Natural killer cell (primary cell): Measurements from ENCODE around the gene TLCD1. TPM values are rescaled to one million over a fixed set of nuclear protein-coding genes. Genes with fewer than 3 reads are reported as not detected.

Experiments used
- ATAC-seq, 3 donors: fragments of 150-1000 bp in 2 of 3; fragments of 200-7000 bp in 1 of 3; cut with Tn5 transposase; 1 replicate in 1 of 3; 2 replicates in 2 of 3; pipeline ENCODE4 v1.10.0; 2021; ENCODE audit warnings: mild to moderate bottlenecking in 2 of 3, moderate library complexity in 2 of 3
- DNase-seq, 2 donors: peaks; one replicate each; pipeline versions ENCODE4 v3.0.0 to v3.0.0-alpha.2; 2013 to 2021; ENCODE audit warnings: mixed read lengths in 1 of 2
- H3K27ac ChIP-seq: one replicate; pipeline ENCODE4 v1.5.1; 2013; ENCODE audit warnings: mild to moderate bottlenecking, low read length
- H3K27me3 ChIP-seq: one replicate; pipeline ENCODE4 v1.6.1; 2013; ENCODE audit warnings: low read length; ENCODE audit not compliant: control insufficient read depth, insufficient read depth
- H3K36me3 ChIP-seq: one replicate; pipeline ENCODE4 v1.6.1; 2013; ENCODE audit warnings: low read length; ENCODE audit not compliant: control insufficient read depth, insufficient read depth
- H3K4me1 ChIP-seq: one replicate; pipeline ENCODE4 v1.6.1; 2013; ENCODE audit warnings: low read length; ENCODE audit not compliant: control insufficient read depth, insufficient read depth
- H3K4me3 ChIP-seq: one replicate; pipeline ENCODE4 v1.5.1; 2013; ENCODE audit warnings: low read length
- H3K9me3 ChIP-seq: one replicate; pipeline ENCODE4 v1.6.1; 2013; ENCODE audit warnings: low read length; ENCODE audit not compliant: control insufficient read depth, insufficient read depth
- H3K27ac Mint-ChIP-seq, 2 donors: one replicate each; pipeline ENCODE4 v1.8.0; 2022; ENCODE audit warnings: mild to moderate bottlenecking in 2 of 2, mixed read lengths in 2 of 2, moderate library complexity in 1 of 2
- H3K27me3 Mint-ChIP-seq, 2 donors: one replicate each; pipeline ENCODE4 v1.8.0; 2022; ENCODE audit warnings: low read depth in 2 of 2, mixed read lengths in 2 of 2
- H3K36me3 Mint-ChIP-seq: one replicate; pipeline ENCODE4 v1.8.0; 2022; ENCODE audit warnings: mixed read lengths
- H3K4me1 Mint-ChIP-seq, 2 donors: one replicate each; pipeline ENCODE4 v1.8.0; 2022; ENCODE audit warnings: mixed read lengths in 2 of 2
- H3K4me3 Mint-ChIP-seq: one replicate; pipeline ENCODE4 v1.8.0; 2022; ENCODE audit warnings: mild to moderate bottlenecking, moderate library complexity, mixed read lengths
- H3K9me3 Mint-ChIP-seq, 2 donors: one replicate each; pipeline ENCODE4 v1.8.0; 2022; ENCODE audit warnings: mixed read lengths in 2 of 2
- CTCF ChIP-seq: fragments of 200-600 bp; IDR thresholded peaks from one replicate; pipeline ENCODE4 v1.8.0; 2022; ENCODE audit warnings: antibody characterized with exemption
- WGBS: methylation state at CpG from one replicate; pipeline ENCODE4 v1.1.7; 2013; ENCODE audit warnings: missing lambda C conversion rate; ENCODE audit not compliant: insufficient coverage; 5-methylcytosine and 5-hydroxymethylcytosine counted together
- intact Hi-C: fragments of 100-400 bp; cut with micrococcal nuclease; formaldehyde crosslinking; loops from one replicate; pipeline ENCODE4 v1.14.2; 2022
- total RNA-seq, 4 donors: library from RNA; stranded (reverse); fragments of 120-200 nt in 1 of 4; gene quantifications; one replicate each; pipeline versions ENCODE4 v1.2.3 to v1.2.4, GENCODE V29; 2013 to 2022

TLCD1 gene
- total RNA-seq, 3 donors from 2014 or later (not counting 1 experiment from before 2014, with no cell fraction given) = 1.0 TPM; not detected in 2

- Histone ChIP-seq H3K36me3 (peaks cover 15% of the 10 kb centered on the region), H3K9me3 (no peaks in the 10 kb centered on the region), H3K4me3 (peak overlapping the region; percentile 54), H3K27me3 (no peaks in the 10 kb centered on the region), H3K4me1 (peaks cover 68% of the 10 kb centered on the region), H3K27ac (peak overlapping the region; percentile 71)
- no peaks in the 10 kb centered on the region for H3K27me3 Mint-ChIP-seq
- H3K36me3 Mint-ChIP-seq = no peaks in the 10 kb centered on the region
- TF ChIP-seq CTCF = no peak
- peak in 1 of 3 donors; percentile 1 for ATAC-seq
- H3K9me3 Mint-ChIP-seq = no peaks in the 10 kb centered on the region
- H3K4me1 Mint-ChIP-seq = peaks cover 3 to 28% of the 10 kb centered on the region in 2 donors
- H3K27ac Mint-ChIP-seq = peak overlapping the region; percentile 81 to 83
- DNase-seq = peak; percentile 29 to 63
- intact Hi-C loops = loop anchor here (5.0 kb wide), 1 partner anchor 182 kb away; no protein-coding TSS in a partner anchor
- H3K4me3 Mint-ChIP-seq = peak overlapping the region; percentile 86
- WGBS = 10% methylated on average over 31 of the region's 31 CpGs
These were observed 19.1 kb upstream of the TLCD1 start for GRCh38 chr17:28744972-28745785.

- ATAC-seq = peak; percentile 44 to 50 (median 46)
- peak; percentile 60 to 84 for DNase-seq
- TF ChIP-seq CTCF = no peak
- Histone ChIP-seq H3K4me3 (peak overlapping the region; percentile 54), H3K27ac (peak overlapping the region; percentile 71), H3K36me3 (peaks cover 12% of the 10 kb centered on the region), H3K27me3 (no peaks in the 10 kb centered on the region), H3K9me3 (no peaks in the 10 kb centered on the region), H3K4me1 (peaks cover 64% of the 10 kb centered on the region)
- Mint-ChIP-seq H3K36me3 (no peaks in the 10 kb centered on the region), H3K4me1 (peaks cover 0 to 28% of the 10 kb centered on the region in 2 donors), H3K27ac (peak overlapping the region; percentile 81 to 83), H3K27me3 (no peaks in the 10 kb centered on the region), H3K4me3 (peak overlapping the region; percentile 86), H3K9me3 (no peaks in the 10 kb centered on the region)
- intact Hi-C loops = loop anchor here (5.0 kb wide), 1 partner anchor 183 kb away; no protein-coding TSS in a partner anchor
- 1% methylated on average over 61 of the region's 61 CpGs for whole genome bisulfite sequencing
These were observed 18.3 kb upstream of the TLCD1 start for GRCh38 chr17:28744104-28744971.

GRCh38 chr17:28743243-28744103 lies 17.4 kb upstream of the TLCD1 start, which contains the start of gene TRAF4:
Gene TRAF4, plus strand, starts transcription at chr17:28744011. Its CDS starts 102 bp downstream, at chr17:28744113.
- Histone ChIP-seq H3K4me3 (peak within 1 kb of the TSS; percentile 54), H3K27me3 (no peaks in the 10 kb centered on the region), H3K36me3 (peaks cover 8% of the 10 kb centered on the region), H3K9me3 (no peaks in the 10 kb centered on the region), H3K27ac (peak within 1 kb of the TSS; percentile 71), H3K4me1 (peaks cover 73% of the 10 kb centered on the region)
- intact Hi-C loops = loop anchor here (5.0 kb wide), 1 partner anchor 184 kb away; no protein-coding TSS in a partner anchor
- no peak for TF ChIP-seq CTCF
- peak within 1 kb of the TSS; percentile 86 for H3K4me3 Mint-ChIP-seq
- H3K36me3 Mint-ChIP-seq = no peaks in the 10 kb centered on the region
- DNase-seq (peak; percentile 74 to 91), ATAC-seq (peak; percentile 90 to 95 (median 94))
- peaks cover 0 to 35% of the 10 kb centered on the region in 2 donors for H3K4me1 Mint-ChIP-seq
- 3% methylated on average over 70 of the region's 70 CpGs for WGBS
- H3K27ac Mint-ChIP-seq = peak within 1 kb of the TSS; percentile 81 to 83
- no peaks in the 10 kb centered on the region for H3K9me3 Mint-ChIP-seq
- H3K27me3 Mint-ChIP-seq = no peaks in the 10 kb centered on the region
